ENCODE results near the gene KATNAL2. TPM values are rescaled to one million over a fixed set of nuclear protein-coding genes. Genes with fewer than 3 reads are reported as not detected.

Gene KATNAL2, protein sequence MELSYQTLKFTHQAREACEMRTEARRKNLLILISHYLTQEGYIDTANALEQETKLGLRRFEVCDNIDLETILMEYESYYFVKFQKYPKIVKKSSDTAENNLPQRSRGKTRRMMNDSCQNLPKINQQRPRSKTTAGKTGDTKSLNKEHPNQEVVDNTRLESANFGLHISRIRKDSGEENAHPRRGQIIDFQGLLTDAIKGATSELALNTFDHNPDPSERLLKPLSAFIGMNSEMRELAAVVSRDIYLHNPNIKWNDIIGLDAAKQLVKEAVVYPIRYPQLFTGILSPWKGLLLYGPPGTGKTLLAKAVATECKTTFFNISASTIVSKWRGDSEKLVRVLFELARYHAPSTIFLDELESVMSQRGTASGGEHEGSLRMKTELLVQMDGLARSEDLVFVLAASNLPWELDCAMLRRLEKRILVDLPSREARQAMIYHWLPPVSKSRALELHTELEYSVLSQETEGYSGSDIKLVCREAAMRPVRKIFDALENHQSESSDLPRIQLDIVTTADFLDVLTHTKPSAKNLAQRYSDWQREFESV
- 6.3 and 6.8 TPM in 2 replicates for total RNA-seq

DNA sequence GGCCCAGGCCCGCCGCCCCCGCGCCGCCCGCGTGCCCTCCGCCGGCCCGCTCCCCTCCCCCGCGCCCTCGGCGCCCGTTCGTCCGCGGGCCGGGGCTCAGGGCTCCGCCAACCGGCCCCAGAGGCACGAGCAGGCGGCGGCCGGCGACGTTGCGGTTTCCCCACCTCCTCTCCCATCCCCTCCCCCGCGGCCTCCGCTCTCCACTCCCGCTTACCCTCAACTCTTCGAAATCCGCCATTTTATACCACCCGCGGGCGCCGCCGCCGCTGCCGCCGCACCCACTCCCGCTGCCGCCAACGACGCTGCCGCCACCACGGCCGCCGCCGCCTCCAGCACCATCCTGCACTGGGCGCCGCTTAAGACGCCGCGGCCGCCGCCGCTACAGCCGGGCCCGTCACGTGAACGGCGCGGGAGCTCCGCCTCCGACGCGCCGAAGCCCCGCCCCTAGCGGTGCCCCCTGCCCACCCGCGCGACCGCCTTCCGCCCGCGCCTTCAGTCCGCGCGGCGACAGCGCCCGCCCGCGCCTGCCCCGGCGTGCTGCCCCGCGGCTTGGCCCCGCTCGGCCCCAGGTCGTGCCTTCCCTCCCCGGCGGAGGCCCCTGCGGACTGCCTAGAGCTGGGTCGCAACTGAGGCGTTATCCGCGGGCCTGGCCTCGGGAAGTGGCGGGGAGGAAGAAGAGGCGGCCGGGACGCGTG, at the start of gene KATNAL2, which contains the start of gene PIAS2:
Gene KATNAL2, plus strand, starts transcription at position 495 of the 695 bp plus-strand sequence. CDS start 29,271 bp downstream, outside the sequence.
Gene PIAS2, minus strand, starts transcription at position 400 of the 695 bp plus-strand sequence. Its CDS starts 162 bp downstream, at position 238.

DNA sequence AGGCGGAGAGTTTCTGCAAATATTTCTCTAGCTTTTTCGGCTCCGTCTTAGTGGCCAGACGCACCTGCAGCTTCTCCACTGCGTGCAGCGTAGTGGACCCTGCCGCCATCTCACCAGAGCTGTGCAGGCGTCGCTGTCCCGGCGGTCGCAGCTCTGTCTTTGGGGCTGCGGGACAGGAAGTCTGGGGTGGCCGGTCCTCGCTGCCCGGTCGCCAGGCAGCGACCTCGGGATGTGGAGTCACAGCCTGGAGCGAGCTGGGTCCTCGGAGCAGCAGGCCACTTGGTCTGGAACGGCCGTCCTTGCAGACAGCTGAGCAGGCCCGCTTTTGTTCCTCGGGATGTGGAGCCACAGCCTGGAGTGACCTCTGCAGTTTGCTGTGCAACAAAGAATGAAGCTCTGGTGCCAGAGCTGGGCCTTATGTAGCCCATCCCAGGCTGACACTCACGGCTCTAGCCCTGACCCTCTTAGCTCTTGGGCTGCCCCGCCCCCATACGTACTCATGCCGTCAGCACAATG, 117.8 kb downstream of the KATNAL2 start, which contains the start of gene ELOA2:
Gene ELOA2, minus strand, starts transcription at position 466 of the 516 bp plus-strand sequence. Its CDS starts 357 bp downstream, at position 109.

DNA sequence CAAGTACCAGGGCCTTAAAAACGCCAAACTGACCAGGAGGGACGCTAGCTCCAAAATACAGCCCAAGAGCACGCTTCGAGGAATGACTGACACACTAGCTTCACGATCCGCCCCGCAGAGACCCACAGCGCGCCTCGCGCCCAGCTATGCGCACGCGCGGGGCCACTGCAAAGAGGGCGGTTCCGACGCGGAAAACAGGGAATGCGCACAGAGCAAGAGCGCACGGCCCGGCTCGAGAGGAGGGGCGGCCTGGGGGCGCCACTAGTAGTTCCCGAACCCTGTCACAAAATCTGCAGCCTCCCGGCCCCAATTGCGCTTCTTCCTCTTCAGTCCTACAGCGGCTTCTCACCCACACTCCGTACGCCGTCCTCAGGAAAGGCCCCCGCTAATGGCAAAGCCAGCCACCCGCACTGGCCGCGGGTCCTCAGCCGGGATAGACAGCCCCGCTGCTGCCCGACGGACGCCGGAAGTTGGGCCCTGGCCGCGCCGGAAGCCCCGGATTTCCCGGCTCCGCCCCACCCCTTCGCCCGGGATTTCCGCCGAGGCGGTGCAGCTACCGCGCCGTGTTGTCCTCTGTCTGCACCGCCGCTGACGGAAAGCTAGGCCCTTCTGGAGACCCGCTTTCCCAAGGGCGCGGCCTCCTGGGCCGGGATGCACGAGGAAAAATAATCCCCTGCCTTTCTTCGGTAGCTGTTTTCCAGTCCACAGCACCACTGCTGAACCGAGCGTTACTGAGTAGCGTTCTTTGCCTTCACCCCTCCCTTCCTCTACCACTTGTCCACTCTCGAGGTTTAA, 232.8 kb downstream of the KATNAL2 start, which contains the start of gene HDHD2:
Gene HDHD2, minus strand, starts transcription at position 472 of the 795 bp plus-strand sequence. CDS start 14,061 bp downstream, outside the sequence.

Small RNA genes lying within 50 kb of the gene (small RNA-seq; reads per million reads assigned to genes)
- not detected for gene AC012254.4

Other genes with a start within 250 kb of the KATNAL2 start
- gene ST8SIA5, start 160.5 kb upstream of the KATNAL2 start, total RNA-seq = 0.16 and 0.24 TPM in 2 replicates
- gene PIAS2, start 95 bp upstream of the KATNAL2 start, total RNA-seq = 32.7 and 39.9 TPM in 2 replicates
- not detected in 2 replicates for gene ELOA2, start 118.0 kb downstream of the KATNAL2 start, total RNA-seq
- gene HDHD2, start 232.9 kb downstream of the KATNAL2 start, total RNA-seq = 15.6 and 16.3 TPM in 2 replicates

Data from hair follicle dermal papilla cell (primary cell).